ENCODE measurements around the gene DDIT4. TPM values are rescaled to one million over a fixed set of nuclear protein-coding genes. Genes with fewer than 3 reads are reported as not detected.

The DDIT4 gene
- total and polyA plus RNA-seq, 9 of the 15 experiments (the other 6 are each of a cell fraction or from before 2014, with no cell fraction given) = 8.2 to 675 (median 159) TPM

DNA sequence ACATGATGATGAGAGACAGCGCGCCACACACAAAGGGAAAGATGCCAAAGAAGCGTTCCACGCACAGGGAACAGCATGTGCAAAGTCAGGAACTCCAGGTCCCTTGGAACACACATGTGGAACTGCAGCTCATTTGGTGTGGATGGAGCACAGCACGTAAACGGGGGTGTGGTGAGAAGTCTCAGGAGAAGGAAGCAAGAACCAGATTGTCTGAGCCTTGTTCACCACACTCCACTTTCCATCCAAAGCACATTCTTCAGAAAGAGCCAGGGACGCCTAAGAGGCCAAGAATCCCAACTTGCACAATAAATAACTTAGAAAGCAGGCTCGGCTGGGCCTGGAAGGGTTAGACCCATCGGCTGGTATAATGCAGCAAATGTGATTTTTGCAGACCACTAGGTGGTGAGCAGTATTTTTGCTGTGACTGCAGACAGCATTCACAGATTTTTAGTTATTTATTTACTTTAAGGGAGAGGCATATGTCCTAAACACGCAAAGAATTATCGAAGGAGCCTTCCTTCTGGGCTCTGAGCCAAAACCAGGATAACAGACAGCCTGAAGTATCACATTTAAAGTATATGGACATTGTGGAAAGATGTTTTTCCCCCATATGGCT lies 29.8 kb upstream of the DDIT4 start (continued):
- TF ChIP-seq, protein P1, sequence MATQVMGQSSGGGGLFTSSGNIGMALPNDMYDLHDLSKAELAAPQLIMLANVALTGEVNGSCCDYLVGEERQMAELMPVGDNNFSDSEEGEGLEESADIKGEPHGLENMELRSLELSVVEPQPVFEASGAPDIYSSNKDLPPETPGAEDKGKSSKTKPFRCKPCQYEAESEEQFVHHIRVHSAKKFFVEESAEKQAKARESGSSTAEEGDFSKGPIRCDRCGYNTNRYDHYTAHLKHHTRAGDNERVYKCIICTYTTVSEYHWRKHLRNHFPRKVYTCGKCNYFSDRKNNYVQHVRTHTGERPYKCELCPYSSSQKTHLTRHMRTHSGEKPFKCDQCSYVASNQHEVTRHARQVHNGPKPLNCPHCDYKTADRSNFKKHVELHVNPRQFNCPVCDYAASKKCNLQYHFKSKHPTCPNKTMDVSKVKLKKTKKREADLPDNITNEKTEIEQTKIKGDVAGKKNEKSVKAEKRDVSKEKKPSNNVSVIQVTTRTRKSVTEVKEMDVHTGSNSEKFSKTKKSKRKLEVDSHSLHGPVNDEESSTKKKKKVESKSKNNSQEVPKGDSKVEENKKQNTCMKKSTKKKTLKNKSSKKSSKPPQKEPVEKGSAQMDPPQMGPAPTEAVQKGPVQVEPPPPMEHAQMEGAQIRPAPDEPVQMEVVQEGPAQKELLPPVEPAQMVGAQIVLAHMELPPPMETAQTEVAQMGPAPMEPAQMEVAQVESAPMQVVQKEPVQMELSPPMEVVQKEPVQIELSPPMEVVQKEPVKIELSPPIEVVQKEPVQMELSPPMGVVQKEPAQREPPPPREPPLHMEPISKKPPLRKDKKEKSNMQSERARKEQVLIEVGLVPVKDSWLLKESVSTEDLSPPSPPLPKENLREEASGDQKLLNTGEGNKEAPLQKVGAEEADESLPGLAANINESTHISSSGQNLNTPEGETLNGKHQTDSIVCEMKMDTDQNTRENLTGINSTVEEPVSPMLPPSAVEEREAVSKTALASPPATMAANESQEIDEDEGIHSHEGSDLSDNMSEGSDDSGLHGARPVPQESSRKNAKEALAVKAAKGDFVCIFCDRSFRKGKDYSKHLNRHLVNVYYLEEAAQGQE (IDR thresholded peaks at IDR 0.05; ENCODE audit: borderline replicate concordance) = peak; percentile 59; the same call in 1 of the 2 replicates
- TF ChIP-seq, protein P1 (CRISPR knock-in tag; IDR thresholded peaks at IDR 0.05; ENCODE audit: low read depth) = no peak
- TF ChIP-seq CEBPG (CRISPR knock-in tag; IDR thresholded peaks at IDR 0.05) (0 out of 2 replicates have a peak, but pooled peaks have one; percentile 17), CEBPG (tag; conservative IDR thresholded peaks at IDR 0.05 in 1 of 2, IDR thresholded peaks at IDR 0.05 in 1 of 2) (no peak), NFIX (CRISPR knock-in tag; IDR thresholded peaks at IDR 0.05; ENCODE audit: low read depth) (0 out of 2 replicates have a peak, but pooled peaks have one; percentile 35), ATF7 (IDR thresholded peaks at IDR 0.05) (peak; percentile 25; the same call in 1 of the 2 replicates), ZNF644 (tag; IDR thresholded peaks at IDR 0.05; ENCODE audit: low read depth) (0 out of 2 replicates have a peak, but pooled peaks have one; percentile 1), SRSF3 (IDR thresholded peaks at IDR 0.05; ENCODE audit: insufficient read depth, low read length) (no peak), KDM1A (IDR thresholded peaks at IDR 0.05) (peak; percentile 90 to 91), SNRNP70 (optimal IDR thresholded peaks at IDR 0.05; ENCODE audit: low read depth, low read length) (peak; percentile 45), NCOR1 (IDR thresholded peaks at IDR 0.05) (peak; percentile 43; the same call in 1 of the 2 replicates), ZNF584 (CRISPR knock-in tag; IDR thresholded peaks at IDR 0.05; ENCODE audit: low read depth) (no peak), TBL1XR1 (IDR thresholded peaks at IDR 0.05; ENCODE audit: low read length in 2 of 2) (peak in 1 of 2 experiments; percentile 62; a peak in 1 of 4 replicates), CXXC5 (CRISPR knock-in tag; IDR thresholded peaks at IDR 0.05) (peak; percentile 71), FOSL1 (tag; conservative IDR thresholded peaks at IDR 0.05) (0 out of 2 replicates have a peak, but pooled peaks have one; percentile 14)
- TF ChIP-seq, protein P2, sequence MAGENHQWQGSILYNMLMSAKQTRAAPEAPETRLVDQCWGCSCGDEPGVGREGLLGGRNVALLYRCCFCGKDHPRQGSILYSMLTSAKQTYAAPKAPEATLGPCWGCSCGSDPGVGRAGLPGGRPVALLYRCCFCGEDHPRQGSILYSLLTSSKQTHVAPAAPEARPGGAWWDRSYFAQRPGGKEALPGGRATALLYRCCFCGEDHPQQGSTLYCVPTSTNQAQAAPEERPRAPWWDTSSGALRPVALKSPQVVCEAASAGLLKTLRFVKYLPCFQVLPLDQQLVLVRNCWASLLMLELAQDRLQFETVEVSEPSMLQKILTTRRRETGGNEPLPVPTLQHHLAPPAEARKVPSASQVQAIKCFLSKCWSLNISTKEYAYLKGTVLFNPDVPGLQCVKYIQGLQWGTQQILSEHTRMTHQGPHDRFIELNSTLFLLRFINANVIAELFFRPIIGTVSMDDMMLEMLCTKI (IDR thresholded peaks at IDR 0.05; ENCODE audit: partially characterized antibody) = no peak
- TF ChIP-seq, protein P3, sequence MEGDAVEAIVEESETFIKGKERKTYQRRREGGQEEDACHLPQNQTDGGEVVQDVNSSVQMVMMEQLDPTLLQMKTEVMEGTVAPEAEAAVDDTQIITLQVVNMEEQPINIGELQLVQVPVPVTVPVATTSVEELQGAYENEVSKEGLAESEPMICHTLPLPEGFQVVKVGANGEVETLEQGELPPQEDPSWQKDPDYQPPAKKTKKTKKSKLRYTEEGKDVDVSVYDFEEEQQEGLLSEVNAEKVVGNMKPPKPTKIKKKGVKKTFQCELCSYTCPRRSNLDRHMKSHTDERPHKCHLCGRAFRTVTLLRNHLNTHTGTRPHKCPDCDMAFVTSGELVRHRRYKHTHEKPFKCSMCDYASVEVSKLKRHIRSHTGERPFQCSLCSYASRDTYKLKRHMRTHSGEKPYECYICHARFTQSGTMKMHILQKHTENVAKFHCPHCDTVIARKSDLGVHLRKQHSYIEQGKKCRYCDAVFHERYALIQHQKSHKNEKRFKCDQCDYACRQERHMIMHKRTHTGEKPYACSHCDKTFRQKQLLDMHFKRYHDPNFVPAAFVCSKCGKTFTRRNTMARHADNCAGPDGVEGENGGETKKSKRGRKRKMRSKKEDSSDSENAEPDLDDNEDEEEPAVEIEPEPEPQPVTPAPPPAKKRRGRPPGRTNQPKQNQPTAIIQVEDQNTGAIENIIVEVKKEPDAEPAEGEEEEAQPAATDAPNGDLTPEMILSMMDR (IDR thresholded peaks at IDR 0.05 in 2 of 3, conservative IDR thresholded peaks at IDR 0.05 in 1 of 3; ENCODE audit: insufficient read depth in 2 of 3, low read depth in 1 of 3, low read length in 3 of 3) = peak in 2 of 3 experiments; percentile 41 to 50; a peak in 3 of 6 replicates
